Gastroesophageal sphincter (tissue), 3 donors: ENCODE measurements around the gene SERPINB5.

Experiments used
- POLR2A ChIP-seq, 2 donors: fragments of 450-650 bp; IDR thresholded peaks; one replicate each; pipeline ENCODE4 v1.6.1; 2017; ENCODE audit warnings: antibody characterized with exemption in 2 of 2, mild to moderate bottlenecking in 2 of 2, moderate library complexity in 1 of 2
- TF ChIP-seq, protein P1 (sequence below), 4 experiments: fragments of 200-600 bp in 2 of 4; fragments of 450-650 bp in 2 of 4; sonication (generic) in 1 of 4; IDR thresholded peaks; one replicate each; pipeline ENCODE4 v1.5.1; 2017 to 2019; ENCODE audit warnings: antibody characterized with exemption in 4 of 4, mild to moderate bottlenecking in 2 of 4, moderate library complexity in 2 of 4

DNA sequence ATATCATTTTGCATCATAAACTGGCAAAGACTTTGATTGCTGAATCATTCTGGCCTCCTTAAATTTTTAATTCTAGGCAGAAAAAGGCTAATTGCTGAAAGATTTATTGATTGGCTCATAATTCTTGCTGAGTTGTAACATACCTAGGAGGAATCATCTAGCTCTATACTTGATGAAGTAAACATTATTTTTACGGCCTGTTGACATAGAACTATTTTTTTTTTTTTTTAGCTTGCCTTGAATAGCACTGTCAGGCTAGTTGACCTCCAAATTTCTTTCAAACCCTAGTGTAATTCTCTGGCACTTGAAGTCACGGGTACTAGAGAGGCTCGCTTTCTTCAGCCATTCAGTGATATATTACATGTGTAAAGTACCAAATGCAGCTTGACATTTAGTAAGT, 68.2 kb downstream of the SERPINB5 start:
- TF ChIP-seq, protein P1, sequence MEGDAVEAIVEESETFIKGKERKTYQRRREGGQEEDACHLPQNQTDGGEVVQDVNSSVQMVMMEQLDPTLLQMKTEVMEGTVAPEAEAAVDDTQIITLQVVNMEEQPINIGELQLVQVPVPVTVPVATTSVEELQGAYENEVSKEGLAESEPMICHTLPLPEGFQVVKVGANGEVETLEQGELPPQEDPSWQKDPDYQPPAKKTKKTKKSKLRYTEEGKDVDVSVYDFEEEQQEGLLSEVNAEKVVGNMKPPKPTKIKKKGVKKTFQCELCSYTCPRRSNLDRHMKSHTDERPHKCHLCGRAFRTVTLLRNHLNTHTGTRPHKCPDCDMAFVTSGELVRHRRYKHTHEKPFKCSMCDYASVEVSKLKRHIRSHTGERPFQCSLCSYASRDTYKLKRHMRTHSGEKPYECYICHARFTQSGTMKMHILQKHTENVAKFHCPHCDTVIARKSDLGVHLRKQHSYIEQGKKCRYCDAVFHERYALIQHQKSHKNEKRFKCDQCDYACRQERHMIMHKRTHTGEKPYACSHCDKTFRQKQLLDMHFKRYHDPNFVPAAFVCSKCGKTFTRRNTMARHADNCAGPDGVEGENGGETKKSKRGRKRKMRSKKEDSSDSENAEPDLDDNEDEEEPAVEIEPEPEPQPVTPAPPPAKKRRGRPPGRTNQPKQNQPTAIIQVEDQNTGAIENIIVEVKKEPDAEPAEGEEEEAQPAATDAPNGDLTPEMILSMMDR (IDR thresholded peaks at IDR 0.05): no peak
- no peak for TF ChIP-seq POLR2A (IDR thresholded peaks at IDR 0.05)
